Fibroblast of skin of left biceps (primary cell): Measurements from ENCODE around the gene NKX1-1.

Experiments used
- DNase-seq, 2 experiments: peaks; one replicate each; pipeline ENCODE4 v3.0.0-alpha.2; 2013; ENCODE audit warnings: low read depth in 2 of 2

Gene NKX1-1

DNA sequence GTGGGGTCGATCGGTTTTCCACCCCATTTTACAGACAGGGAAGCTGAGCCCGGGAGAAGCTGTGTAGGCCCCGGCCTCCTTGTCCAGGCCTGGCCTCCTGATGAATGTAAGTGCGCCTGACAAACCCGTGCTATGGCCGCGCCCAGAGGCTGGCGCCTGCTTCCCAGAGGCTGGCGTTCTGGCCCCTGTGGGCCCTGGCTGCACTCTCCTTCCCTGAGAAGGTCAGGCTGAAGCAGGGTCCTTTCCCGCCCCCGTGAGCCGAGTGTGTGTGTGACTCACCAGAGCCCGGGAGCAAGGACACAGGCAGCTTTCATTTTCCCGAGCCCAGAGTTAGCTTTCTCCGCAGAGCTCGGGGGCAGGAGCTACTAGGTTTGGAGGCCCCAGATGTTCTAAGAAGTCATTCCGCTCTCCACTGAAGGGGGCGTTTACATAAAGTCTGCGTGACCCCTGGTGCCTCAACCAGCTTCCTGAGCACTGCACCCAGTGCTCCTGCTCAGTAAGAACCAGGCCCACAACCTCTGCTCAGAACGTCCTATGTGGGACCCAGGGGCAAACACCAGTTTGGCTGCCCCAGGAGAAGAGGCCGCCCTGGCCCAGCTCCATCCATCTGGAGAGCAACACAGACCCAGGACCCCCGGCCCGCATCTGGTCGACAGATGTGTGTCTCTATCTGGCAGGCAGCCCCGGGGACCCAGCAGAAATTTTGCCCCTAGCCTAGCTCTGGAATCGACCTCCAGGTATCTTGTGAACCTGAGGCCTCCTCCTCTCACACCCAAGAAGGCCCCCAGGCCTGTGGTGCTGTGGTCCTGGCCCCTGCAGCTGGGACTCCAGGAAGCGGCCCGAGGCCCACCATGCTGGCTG, 45.6 kb downstream of the NKX1-1 start:
- no peak for DNase-seq

DNA sequence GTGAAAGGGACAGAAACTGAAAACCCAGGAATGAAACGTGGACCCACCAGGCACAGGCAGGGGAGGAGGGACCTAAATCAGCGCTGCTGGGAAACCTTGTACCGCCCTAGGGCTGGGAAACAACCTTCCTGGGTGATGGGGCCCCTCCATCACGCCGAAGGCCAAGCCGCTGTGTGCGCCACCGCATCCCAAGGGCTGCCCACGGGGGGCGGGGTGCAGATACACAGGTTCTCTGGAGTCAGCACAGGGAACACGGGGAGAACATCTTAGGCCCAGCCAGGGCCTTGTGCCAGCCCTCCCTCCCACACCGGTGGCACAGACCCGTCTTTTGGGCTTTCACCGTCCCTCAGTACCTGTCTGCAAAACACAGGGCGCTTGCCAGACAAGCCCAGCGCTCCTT, 46.3 kb downstream of the NKX1-1 start:
- DNase-seq: no peak

DNA sequence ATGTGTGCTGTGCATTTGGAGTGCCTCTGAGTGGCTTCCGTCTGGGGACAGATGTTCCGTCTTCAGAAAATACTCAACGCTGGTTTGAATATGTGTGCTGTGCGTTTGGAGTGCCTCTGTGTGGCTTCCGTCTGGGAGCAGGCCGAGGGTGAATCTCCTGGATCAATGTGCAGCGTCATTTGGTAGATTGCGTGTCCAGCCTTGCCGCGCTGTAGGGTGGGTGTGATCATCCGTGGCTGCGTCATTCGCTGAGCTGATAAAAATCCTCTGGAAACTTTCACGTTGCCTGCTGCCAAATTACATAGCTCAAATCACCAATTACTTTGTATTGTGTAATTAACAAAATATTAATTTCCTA, 47.1 kb downstream of the NKX1-1 start:
- DNase-seq: no peak

DNA sequence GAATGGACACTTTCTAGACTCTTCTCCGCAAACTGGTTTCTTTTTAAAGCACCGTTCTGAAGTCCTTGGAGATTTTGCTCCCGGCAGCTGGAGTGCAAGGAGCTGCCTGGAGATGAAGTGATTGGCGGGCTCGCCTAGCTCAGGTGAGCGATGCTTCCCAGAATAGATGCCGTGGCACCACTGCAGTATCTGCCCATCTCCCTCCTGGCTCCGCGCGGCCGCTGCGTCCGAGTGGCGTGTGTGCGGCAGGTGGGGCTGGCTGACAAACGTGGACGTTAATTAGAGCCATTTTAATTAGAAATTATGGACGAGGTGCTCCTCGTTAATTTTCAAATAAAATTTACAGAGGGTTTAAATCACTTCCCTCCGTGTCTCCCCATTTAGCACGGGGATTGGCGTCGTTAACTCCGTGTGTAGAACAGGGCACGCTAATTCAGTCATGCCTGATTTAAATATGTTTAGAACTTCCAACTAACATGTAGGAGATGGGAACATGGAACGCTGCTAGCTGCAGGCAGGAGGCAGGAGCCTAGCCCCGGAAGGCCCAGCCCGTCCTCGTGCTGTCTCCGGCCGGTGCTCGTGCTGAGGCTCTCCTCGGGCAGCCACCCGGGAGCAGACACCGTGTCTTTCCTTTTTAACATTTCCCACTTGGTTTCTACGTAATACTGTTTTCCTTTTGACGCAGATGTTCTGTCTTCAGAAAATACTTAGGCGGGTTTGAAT, 47.7 kb downstream of the NKX1-1 start:
- no peak for DNase-seq

DNA sequence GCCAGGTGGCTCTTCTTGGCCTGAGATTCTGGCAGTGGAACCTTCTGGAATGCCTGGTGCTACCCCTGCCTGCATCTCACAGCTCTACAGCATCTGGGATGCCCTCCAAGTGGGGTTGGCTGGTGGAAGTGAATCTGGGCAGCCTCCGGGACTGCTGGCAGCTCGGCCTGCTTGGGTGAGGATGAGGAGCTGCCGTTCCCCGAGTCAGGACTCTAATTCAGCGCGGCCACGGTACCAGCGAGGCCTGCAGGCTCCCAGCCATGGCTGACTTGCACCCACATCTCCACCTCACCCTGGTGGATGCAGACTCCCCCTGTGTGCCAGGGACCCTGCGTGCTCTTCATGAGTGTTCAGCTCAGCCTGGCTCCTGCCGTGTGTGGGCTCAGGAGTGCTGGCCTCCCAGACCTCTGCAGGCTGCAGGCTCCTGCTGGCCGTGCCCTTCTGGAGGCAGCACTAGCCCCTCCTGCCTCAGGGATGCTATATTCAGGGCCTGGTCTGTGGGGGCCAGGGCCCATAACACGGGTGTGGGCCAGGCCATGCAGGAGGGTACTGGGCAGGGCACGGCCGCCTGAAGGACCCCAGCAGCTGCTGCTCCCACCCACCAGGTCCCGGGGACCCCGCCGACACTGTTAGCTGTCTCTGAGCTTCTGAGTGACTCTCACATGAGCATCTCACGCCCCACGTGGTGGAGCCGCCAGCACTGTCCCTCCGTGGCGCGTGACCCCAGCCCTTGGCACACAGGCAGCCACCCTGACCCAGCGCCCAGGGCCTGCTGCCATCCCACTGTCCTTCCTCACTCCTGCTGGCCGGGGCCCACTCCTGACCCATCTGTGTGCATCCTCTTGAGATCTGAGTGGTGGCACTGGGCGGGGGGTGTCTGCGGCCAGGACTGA, 48.6 kb downstream of the NKX1-1 start:
- DNase-seq: no peak

DNA sequence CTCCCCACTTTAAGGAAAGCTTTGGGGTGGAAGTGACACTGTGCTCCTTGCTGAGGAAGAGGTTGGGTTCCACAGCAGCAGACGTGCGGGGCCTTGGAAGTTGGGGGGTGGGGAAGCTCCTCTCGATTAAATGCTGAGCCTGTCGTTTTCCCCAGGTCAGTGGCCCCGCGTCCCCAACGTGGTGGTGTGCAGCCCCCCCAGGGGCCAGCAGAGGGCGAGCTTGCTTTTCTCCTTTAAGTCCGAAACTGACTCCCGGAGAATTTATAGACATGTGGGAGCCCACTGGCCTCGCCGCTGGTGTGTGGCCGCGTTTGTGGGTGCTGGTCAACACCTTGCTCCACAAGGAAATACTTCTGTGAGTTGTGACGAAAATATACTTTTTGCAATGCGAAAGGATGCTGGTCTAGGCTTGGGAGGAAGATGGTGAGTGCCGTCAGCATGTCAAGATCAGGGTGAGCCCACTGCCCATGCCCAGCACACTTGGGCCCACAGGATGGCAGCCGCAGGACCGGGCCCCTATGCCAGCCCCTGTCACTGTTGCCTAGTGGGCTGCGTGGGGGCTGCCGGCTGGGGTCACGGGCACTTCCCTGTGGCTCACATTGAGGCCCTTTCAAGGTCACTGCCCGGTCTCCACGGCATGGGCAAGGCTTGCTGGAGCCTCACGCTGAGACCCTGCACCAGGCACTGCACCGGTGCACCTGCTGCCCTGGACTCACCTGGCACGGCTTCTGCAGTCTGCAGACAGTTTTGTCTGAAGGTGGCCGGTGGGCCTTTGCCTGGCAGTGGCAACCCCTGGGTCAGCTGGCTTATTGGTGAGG, 49.9 kb downstream of the NKX1-1 start:
- DNase-seq: no peak

DNA sequence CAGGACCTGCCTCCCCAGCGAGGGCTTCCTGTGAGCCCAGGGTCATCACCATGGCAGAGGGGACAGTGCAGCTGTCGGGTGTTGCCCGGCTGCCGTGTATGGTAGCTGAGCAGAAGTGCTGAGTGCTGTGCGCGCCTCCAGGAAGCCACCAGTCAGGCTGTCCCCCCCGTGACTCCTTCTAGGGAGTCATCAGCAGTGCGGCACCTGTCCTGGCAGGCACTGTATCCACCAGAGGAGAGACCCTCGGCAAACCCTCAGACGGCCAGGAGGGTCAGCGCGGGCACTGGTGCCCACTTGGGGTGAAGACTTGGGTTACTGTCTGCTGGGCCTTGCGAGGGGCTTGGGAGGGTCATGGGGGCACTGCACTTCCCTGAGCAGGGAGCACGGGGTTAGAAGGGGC, 50.9 kb downstream of the NKX1-1 start:
- DNase-seq: no peak

DNA sequence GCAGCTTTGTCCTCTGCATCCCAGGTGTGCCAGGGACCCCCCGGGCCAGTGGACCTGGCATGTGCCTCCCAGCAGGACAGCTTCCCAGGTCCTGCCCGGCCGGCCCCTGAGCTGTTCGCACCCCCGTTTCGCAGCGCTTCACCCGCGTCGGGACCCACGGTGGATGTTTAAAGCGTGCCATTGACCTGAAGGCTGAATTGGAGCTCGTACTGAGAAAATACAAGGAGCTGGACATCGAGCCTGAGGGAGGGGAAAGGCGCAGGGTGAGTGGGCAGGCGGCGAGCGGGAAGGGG, 51.3 kb downstream of the NKX1-1 start:
- no peak for DNase-seq

DNA sequence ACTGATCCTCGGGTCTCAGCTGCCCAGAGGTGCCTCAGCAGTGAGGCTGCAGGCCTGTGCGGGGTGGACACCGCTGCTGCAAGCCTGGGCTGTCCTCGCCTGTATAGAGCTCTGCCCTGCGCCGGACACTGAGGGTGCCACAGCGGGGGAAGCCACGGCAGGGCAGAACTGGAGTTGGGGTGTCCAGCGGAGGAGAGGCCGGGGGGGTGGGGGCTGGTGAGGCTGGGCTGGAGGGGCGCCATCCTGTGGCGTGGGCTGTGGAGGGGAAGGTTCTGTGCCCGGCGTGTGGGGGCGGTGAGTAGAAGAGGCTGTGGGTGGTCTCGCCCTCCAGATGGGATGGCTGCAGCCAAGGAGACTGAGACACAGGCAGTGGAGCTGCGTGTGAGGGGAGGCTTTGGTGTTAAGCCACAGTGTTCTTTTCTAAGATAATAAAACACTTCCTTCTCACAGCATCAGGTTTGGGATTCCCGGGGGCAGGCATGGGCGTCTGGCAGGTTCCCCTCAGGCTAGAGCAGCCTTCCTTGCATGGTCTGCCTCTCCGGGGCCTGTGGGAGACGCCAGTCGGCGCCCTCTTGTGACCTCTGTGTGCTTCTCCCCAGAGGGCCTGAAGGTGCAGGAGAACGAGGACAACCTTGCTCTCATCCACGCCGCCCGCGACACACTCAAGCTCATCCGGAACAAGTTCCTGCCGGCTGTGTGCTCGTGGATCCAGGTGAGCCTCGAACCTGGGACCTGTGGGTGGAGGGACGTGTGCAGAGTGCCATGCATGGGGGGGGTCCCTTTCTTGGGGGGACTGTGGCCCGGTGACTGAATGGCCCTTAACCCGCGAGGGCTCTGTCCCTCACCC, 51.9 kb downstream of the NKX1-1 start:
- DNase-seq: no peak

DNA sequence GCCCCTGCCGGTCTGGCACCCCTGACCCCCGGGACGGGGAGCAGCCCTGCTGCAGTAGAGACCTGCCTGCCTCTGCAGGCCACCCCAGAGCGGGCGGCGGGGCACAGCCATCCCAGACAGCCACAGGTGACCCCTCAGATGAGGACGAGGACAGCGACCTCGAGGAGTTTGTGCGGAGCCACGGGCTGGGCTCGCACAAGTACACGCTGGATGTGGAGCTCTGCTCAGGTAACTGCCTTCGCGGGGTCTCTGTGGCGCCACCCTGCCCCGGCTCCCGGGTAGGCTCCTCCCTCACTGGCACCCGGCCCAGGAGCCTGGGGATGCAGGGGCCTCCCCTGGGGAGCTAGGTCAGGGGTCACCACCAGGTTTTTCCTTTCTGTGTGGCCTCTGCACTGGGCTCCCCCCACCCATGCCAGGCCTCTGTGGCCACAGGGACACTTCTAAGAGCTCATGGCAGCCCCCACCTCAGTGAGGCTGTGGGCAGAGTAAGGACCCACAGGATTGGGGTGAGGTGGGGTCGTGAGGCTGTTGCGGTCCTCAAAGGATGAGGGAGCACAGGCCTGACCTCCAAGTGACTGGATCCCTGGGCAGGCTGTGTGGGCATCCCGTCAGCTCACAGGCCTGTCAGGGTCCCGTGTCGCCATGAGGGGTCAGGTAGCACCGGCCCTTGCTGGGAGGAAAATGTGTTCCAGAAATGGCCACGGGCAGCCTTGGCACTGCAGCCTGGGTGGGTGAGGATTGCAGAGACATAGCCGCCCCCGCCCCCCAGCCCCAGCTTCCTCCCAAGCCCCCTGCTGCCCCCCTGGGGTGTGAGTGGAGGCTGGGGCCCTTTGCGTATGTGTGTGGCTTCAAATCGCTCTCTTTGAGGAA, 52.8 kb downstream of the NKX1-1 start:
- DNase-seq: no peak
